Liver (tissue), 9 donors: ENCODE data around the gene MTURN. TPM values are rescaled to one million over a fixed set of nuclear protein-coding genes. Genes with fewer than 3 reads are reported as not detected.

Experiments
- DNase-seq: peaks from one replicate; pipeline ENCODE4 v3.0.0-alpha.2; 2017; ENCODE audit warnings: low spot score
- H3K27ac ChIP-seq, 2 donors: one replicate each; pipeline ENCODE4 v1.7.0; 2013; ENCODE audit warnings: inconsistent platforms in 2 of 2, low read length in 2 of 2, control low read depth in 1 of 2, low read depth in 1 of 2, mild to moderate bottlenecking in 1 of 2
- H3K27me3 ChIP-seq, 4 donors: one replicate each; pipeline versions ENCODE4 v1.6.1 to v1.7.0; 2013; ENCODE audit warnings: low read length in 3 of 4, inconsistent platforms in 1 of 4, mild to moderate bottlenecking in 1 of 4, moderate library complexity in 1 of 4; ENCODE audit not compliant: control insufficient read depth in 4 of 4, insufficient read depth in 4 of 4
- H3K36me3 ChIP-seq, 4 donors: one replicate each; pipeline versions ENCODE4 v1.6.1 to v1.7.0; 2013; ENCODE audit warnings: low read length in 3 of 4, mild to moderate bottlenecking in 3 of 4, low read depth in 1 of 4, moderate library complexity in 1 of 4; ENCODE audit not compliant: control insufficient read depth in 4 of 4, insufficient read depth in 3 of 4
- H3K4me1 ChIP-seq, 4 donors: one replicate each; pipeline versions ENCODE4 v1.6.1 to v1.7.0; 2013; ENCODE audit warnings: low read length in 3 of 4, mild to moderate bottlenecking in 3 of 4, moderate library complexity in 1 of 4; ENCODE audit not compliant: control insufficient read depth in 4 of 4, insufficient read depth in 4 of 4
- H3K4me3 ChIP-seq, 3 donors: one replicate each; pipeline versions ENCODE4 v1.6.1 to v1.7.0; 2013; ENCODE audit warnings: low read length in 3 of 3, control low read depth in 1 of 3, low read depth in 1 of 3, mild to moderate bottlenecking in 1 of 3
- H3K9ac ChIP-seq, 2 donors: one replicate each; pipeline ENCODE4 v1.7.0; 2013; ENCODE audit warnings: low read length in 2 of 2, mild to moderate bottlenecking in 2 of 2, moderate library complexity in 2 of 2, control low read depth in 1 of 2, low read depth in 1 of 2
- H3K9me3 ChIP-seq, 4 donors: one replicate each; pipeline versions ENCODE4 v1.6.1 to v1.7.0; 2013; ENCODE audit warnings: low read length in 3 of 4; ENCODE audit not compliant: control insufficient read depth in 4 of 4
- ATF3 ChIP-seq: IDR thresholded peaks from 2 replicates; pipeline ENCODE4 v1.6.1; 2016; ENCODE audit warnings: antibody characterized with exemption
- CTCF ChIP-seq: fragments of 150-350 bp; IDR thresholded peaks from 2 replicates; pipeline ENCODE4 v1.5.1; 2017; ENCODE audit warnings: improper control_type of control experiment, low read depth, low read length; ENCODE audit not compliant: missing input control
- EGR1 ChIP-seq, 2 donors: IDR thresholded peaks; 2 replicates each; pipeline ENCODE4 v1.6.1; 2016 to 2018; ENCODE audit warnings: antibody characterized with exemption in 2 of 2, low read depth in 2 of 2
- HNF4G ChIP-seq: IDR thresholded peaks from 2 replicates; pipeline ENCODE4 v1.6.1; 2016; ENCODE audit warnings: antibody characterized with exemption
- NR2F2 ChIP-seq: IDR thresholded peaks from 2 replicates; pipeline ENCODE4 v1.6.1; 2016; ENCODE audit warnings: antibody characterized with exemption
- TAF1 ChIP-seq: conservative IDR thresholded peaks from 2 replicates; pipeline ENCODE4 v1.6.1; 2016; ENCODE audit warnings: antibody characterized with exemption, mild to moderate bottlenecking
- YY1 ChIP-seq: IDR thresholded peaks from 2 replicates; pipeline ENCODE4 v1.6.1; 2016; ENCODE audit warnings: antibody characterized with exemption, mild to moderate bottlenecking
- ZBTB33 ChIP-seq: IDR thresholded peaks from 2 replicates; pipeline ENCODE4 v1.6.1; 2016; ENCODE audit warnings: antibody characterized with exemption
- WGBS: extraction: QIAGEN DNeasy Blood & Tissue Kit; methylation state at CpG from one replicate; pipeline ENCODE4 v1.1.7; 2013; 5-methylcytosine and 5-hydroxymethylcytosine counted together
- polyA plus RNA-seq, 2 donors: library from polyadenylated mRNA; stranded (reverse) in 1 of 2; unstranded in 1 of 2; fragments of 200-250 nt in 1 of 2; fragments of >200 nt in 1 of 2; fragmentation: Nextera tagmentation in 1 of 2; extraction: Ambion mirVana in 1 of 2; gene quantifications; one replicate each; pipeline versions ENCODE4 v1.2.1 to v1.2.3, GENCODE V29; 2013 to 2015
- total RNA-seq, 2 donors: library from RNA; depleted of rRNA; stranded (reverse); fragments of >200 nt; gene quantifications; one replicate each; pipeline ENCODE4 v1.2.3, GENCODE V29; 2014
- donor health status: healthy.
- donor health status: healthy.
- donor health status: healthy.
- donor health status: healthy.
- donor health status: healthy.

Gene MTURN
- total and polyA plus RNA-seq, 4 donors, result 2.4 to 14.4 (median 6.1) TPM

- TF ChIP-seq ZBTB33 (no peak), EGR1 (IDR thresholded peaks at IDR 0.05; ENCODE audit: low read depth in 2 of 2) (no peak)
These were observed 49.1 kb downstream of the MTURN start (continued) for GRCh38 chr7:30183749-30184369.

- no peak overlapping the region for H3K4me3 ChIP-seq
- no peaks in the 10 kb centered on the region for H3K36me3 ChIP-seq
- WGBS, result 89% methylated on average over 4 of the region's 4 CpGs
- H3K27me3 ChIP-seq, result no peaks in the 10 kb centered on the region
- no peaks in the 10 kb centered on the region for H3K4me1 ChIP-seq
- no peak overlapping the region for H3K27ac ChIP-seq
- no peaks in the 10 kb centered on the region for H3K9me3 ChIP-seq
- no peak for TF ChIP-seq CTCF
- TF ChIP-seq NR2F2, result no peak
- H3K9ac ChIP-seq, result no peak overlapping the region
- no peak for DNase-seq
These were observed 50.2 kb downstream of the MTURN start for GRCh38 chr7:30184791-30185487.

- Histone ChIP-seq H3K27ac (no peak overlapping the region), H3K4me3 (no peak overlapping the region)
- no peak for TF ChIP-seq ATF3
- TF ChIP-seq YY1, result no peak
- TF ChIP-seq HNF4G, result no peak
- TF ChIP-seq NR2F2, result no peak
- no peak for TF ChIP-seq ZBTB33
- TF ChIP-seq TAF1, result no peak
These were observed 50.7 kb downstream of the MTURN start for GRCh38 chr7:30185496-30185895.

More at GRCh38 chr7:30185496-30185895, 50.7 kb downstream of the MTURN start:
- DNase-seq, result no peak
- H3K4me1 ChIP-seq, result no peaks in the 10 kb centered on the region
- no peak overlapping the region for H3K9ac ChIP-seq
- H3K9me3 ChIP-seq, result no peaks in the 10 kb centered on the region
- H3K27me3 ChIP-seq, result no peaks in the 10 kb centered on the region
- no peaks in the 10 kb centered on the region for H3K36me3 ChIP-seq
